Posterior vena cava (tissue), 2 donors: ENCODE measurements around the gene CDKN2AIPNL. TPM values are rescaled to one million over a fixed set of nuclear protein-coding genes. Genes with fewer than 3 reads are reported as not detected.

ENCODE experiments used
- DNase-seq: peaks from one replicate; pipeline ENCODE4 v3.0.0-alpha.2; 2020; ENCODE audit warnings: low spot score
- intact Hi-C, 2 donors: fragments of 100-400 bp; cut with DNase I; formaldehyde crosslinking; loops; one replicate each; pipeline versions ENCODE4 v1.14.1 to v1.14.2; 2022 to 2023
- total RNA-seq, 2 donors: library from RNA; stranded (reverse); fragmentation: NEBNext Ultra II Directional; extraction: Animal tissue kit (Norgen Biotek cat#: 25700); gene quantifications; one replicate each; pipeline ENCODE4 v1.2.1, GENCODE V29; 2021
- donor health status: DM: yes; HTN: yes; CAD: no.
- donor health status: DM: yes; HTN: yes; CAD: no.

Gene CDKN2AIPNL
- total RNA-seq, 2 donors from 2014 or later = 18.8 to 19.4 TPM

DNA sequence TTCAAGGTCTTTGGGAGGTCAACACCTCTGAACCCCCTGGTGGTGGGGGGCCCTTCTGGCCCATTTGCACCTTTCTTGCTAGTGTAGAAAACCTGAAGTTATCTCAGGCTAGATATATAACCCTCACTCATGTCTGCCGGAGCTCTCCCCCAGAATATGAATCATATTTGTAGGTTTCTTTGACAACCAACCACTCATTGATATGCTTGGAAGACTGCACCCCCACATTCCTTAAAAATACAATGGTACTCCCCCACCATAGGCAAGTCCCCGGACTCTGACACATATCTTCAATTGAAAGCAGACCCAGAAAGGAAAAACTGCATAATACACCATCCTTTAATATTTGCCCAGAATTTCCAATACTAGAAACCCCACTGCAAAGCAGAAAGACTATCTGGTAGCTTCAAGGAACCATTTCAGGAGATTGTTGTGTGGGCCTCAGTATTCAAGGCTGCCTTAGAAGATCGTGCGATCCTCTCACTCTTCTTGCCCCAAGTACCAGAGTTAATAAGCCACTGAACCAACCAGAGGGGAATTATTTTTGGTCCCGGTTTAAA is 41.3 kb downstream of the CDKN2AIPNL start:
- intact Hi-C loops = no loop called here
- no peak for DNase-seq

DNA sequence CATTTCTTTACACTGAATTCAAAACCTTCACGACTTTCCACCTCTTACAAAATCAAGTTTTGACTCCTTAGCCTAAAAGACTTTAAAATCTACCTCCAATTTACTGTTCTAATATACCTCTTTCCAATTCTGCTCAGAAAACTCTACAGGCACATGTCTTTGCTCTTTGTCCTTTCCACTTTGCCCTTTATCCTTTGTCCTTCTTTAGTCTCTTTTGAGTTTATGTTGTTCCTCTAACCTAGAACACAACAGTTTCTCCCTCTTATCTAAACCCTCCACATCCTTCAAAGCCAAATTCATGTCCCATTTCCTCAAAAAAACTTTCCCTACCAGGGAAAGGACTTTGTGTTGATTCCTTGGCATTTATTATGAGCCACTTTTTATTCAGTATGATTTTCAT is 46.1 kb downstream of the CDKN2AIPNL start:
- intact Hi-C loops = loop anchor here in 1 of 2 donors (10.0 kb wide), 1 partner anchor 1419 kb away; no protein-coding TSS in a partner anchor
- DNase-seq = no peak

DNA sequence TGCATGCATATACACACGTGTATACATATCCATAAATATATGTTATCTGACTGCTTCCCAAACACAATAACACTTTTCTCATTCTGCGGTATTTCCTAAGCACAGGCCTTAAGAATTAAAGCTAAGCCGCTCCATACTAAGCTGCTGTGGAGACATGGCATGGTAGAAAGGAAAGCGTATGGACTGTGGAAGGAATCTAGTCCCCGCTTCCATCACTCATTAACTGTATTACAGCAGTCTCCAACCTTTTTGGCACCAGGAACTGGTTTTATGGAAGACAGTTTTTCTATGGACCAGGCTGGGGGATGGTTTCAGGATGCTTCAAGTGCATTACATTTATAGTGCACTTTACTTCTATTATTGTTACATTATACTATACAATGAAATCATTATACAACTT is 56.0 kb downstream of the CDKN2AIPNL start:
- intact Hi-C loops = no loop called here
- DNase-seq = no peak

Other genes with a start within 250 kb of the CDKN2AIPNL start
- gene SKP1, start 234.9 kb downstream of the CDKN2AIPNL start, total RNA-seq = 100 to 1,000 TPM; 321 to 334 TPM
- 10 to 100 TPM; 89.2 to 93.4 TPM for gene PPP2CA, start 185.8 kb downstream of the CDKN2AIPNL start, total RNA-seq
- gene CDKL3, start 44.7 kb downstream of the CDKN2AIPNL start, total RNA-seq = 1 to 10 TPM; 4.3 to 5.1 TPM
- gene UBE2B, start 40.3 kb downstream of the CDKN2AIPNL start, total RNA-seq = 10 to 100 TPM; 78.7 to 93.5 TPM
- 10 to 100 TPM; 38.4 to 41.1 TPM for gene JADE2, start 113.8 kb upstream of the CDKN2AIPNL start, total RNA-seq
- gene SAR1B, start 220.9 kb upstream of the CDKN2AIPNL start, total RNA-seq = 10 to 100 TPM; 64.6 to 70.1 TPM
- 10 to 100 TPM; 22.2 to 27.4 TPM for gene SEC24A, start 236.9 kb upstream of the CDKN2AIPNL start, total RNA-seq